Karpas-422 (cell line): ENCODE data around the gene SPAG9. TPM values are rescaled to one million over a fixed set of nuclear protein-coding genes. Genes with fewer than 3 reads are reported as not detected.
"Not testable (repeated sequence)": the region's sequence is repeated elsewhere in the genome, so short reads cannot be mapped to it uniquely, and the experiment has no call there.

Source experiments
- DNase-seq: peaks from one replicate; pipeline ENCODE4 v3.0.0-alpha.2; 2015
- H2AFZ ChIP-seq: fragments of 200-600 bp; sonication (generic); 2 replicates; pipeline ENCODE4 v1.6.1; 2014; ENCODE audit warnings: antibody characterized with exemption, low read length, mixed read lengths
- H3K27ac ChIP-seq: fragments of 200-600 bp; sonication (generic); 2 replicates; pipeline ENCODE4 v1.5.1; 2014; ENCODE audit warnings: mild to moderate bottlenecking, low read length, moderate library complexity
- H3K27me3 ChIP-seq: fragments of 200-600 bp; sonication (generic); 2 replicates; pipeline ENCODE4 v1.6.1; 2014; ENCODE audit warnings: low read length, mixed read lengths
- H3K36me3 ChIP-seq: fragments of 200-600 bp; sonication (generic); 2 replicates; pipeline ENCODE4 v1.6.1; 2014; ENCODE audit warnings: low read length, mixed read lengths; ENCODE audit not compliant: insufficient read depth
- H3K4me1 ChIP-seq: fragments of 200-600 bp; sonication (generic); 2 replicates; pipeline ENCODE4 v1.6.1; 2014; ENCODE audit warnings: mild to moderate bottlenecking, low read length, mixed read lengths
- H3K4me2 ChIP-seq: fragments of 200-600 bp; sonication (generic); 2 replicates; pipeline ENCODE4 v1.6.1; 2014; ENCODE audit warnings: low read length, low read depth, mild to moderate bottlenecking; ENCODE audit not compliant: poor library complexity, severe bottlenecking
- H3K4me3 ChIP-seq: fragments of 200-600 bp; sonication (generic); 2 replicates; pipeline ENCODE4 v1.5.1; 2014; ENCODE audit warnings: mild to moderate bottlenecking, antibody characterized with exemption, low read length, mixed read lengths
- H3K79me2 ChIP-seq: fragments of 200-600 bp; sonication (generic); 2 replicates; pipeline ENCODE4 v1.6.1; 2014; ENCODE audit warnings: mild to moderate bottlenecking, low read length, mixed read lengths
- H3K9ac ChIP-seq: fragments of 200-600 bp; sonication (generic); 2 replicates; pipeline ENCODE4 v1.6.0; 2014; ENCODE audit warnings: low read length
- H3K9me2 ChIP-seq: fragments of 200-600 bp; sonication (generic), shearing (Covaris generic); replicated peaks from 2 replicates; pipeline ENCODE4 v1.6.0; 2014; ENCODE audit warnings: mild to moderate bottlenecking, low read length, moderate library complexity; ENCODE audit not compliant: insufficient read depth
- H3K9me3 ChIP-seq: fragments of 300-700, 200-600 bp; sonication (generic); 2 replicates; pipeline ENCODE4 v1.6.1; 2014; ENCODE audit warnings: low read length, mixed read lengths
- H4K20me1 ChIP-seq: fragments of 200-600 bp; sonication (generic); 2 replicates; pipeline ENCODE4 v1.6.1; 2014; ENCODE audit warnings: mild to moderate bottlenecking, antibody characterized with exemption, low read length, low read depth; ENCODE audit not compliant: insufficient read depth
- total RNA-seq: library from RNA; depleted of rRNA; stranded (reverse); fragments of >200 nt; shearing (Covaris generic); gene quantifications from 2 replicates; pipeline ENCODE4 v1.2.3, GENCODE V29; 2014; ENCODE audit warnings: low replicate concordance

SPAG9 gene
- total RNA-seq, 1 experiment from 2014 or later, result 62.4 TPM

DNA sequence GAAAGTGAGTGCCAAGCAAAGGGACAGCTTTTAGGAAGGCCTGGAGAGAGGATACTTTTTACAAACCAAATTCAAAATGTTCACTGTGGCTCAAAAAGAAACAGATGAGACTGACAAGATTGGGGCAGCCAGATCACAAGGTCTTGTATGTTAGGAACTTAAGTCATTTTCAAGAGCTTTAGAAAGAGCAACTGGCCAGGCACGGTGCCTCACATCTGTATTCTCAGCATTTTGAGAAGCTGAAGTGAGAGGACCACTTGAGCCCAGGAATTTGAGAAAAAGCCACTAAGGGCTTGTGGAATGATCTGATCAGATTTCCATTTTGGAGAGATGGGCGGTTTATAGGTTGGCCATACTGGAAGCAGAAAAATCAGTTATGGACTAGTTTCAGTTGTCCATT is 17.2 kb downstream of the SPAG9 start:
- Histone ChIP-seq H4K20me1 (no peaks in the 10 kb centered on the region), H3K4me1 (no peaks in the 10 kb centered on the region), H3K9me3 (no peaks in the 10 kb centered on the region), H3K36me3 (peaks cover 5% of the 10 kb centered on the region; the same call in 1 of the 2 replicates), H3K27me3 (no peaks in the 10 kb centered on the region), H3K9ac (no peak overlapping the region), H2AFZ (no peak overlapping the region), H3K9me2 (no peaks in the 10 kb centered on the region), H3K4me3 (no peak overlapping the region), H3K27ac (no peak overlapping the region), H3K79me2 (peaks cover 91% of the 10 kb centered on the region), H3K4me2 (no peak overlapping the region)
- no peak for DNase-seq

DNA sequence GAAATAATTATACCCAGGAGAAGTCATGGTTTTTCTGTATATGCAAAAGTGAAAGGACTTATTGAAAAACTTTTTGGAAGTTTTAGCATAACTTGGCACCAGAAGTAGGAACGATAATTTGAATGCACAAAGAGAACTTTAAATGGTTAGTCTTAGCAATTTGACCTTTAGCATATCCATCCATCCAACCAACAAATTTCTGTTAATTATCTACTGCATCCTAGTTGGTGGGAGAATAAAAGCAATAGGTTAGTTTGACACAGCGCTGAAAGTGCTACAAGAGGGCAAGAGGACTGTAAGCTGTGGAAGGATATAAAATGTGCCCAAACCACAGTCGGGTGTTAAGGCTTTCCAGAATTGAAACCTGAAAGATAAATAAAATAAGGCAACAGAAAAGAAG is 17.6 kb downstream of the SPAG9 start:
- H2AFZ ChIP-seq, result no peak overlapping the region
- no peak overlapping the region for H3K4me3 ChIP-seq
- H3K9ac ChIP-seq, result no peak overlapping the region
- H3K27ac ChIP-seq, result no peak overlapping the region
- H3K36me3 ChIP-seq, result peaks cover 5% of the 10 kb centered on the region; the same call in 1 of the 2 replicates
- no peaks in the 10 kb centered on the region for H3K9me3 ChIP-seq
- no peak overlapping the region for H3K4me2 ChIP-seq
- no peaks in the 10 kb centered on the region for H3K27me3 ChIP-seq
- H3K79me2 ChIP-seq, result peaks cover 91% of the 10 kb centered on the region
- no peak for DNase-seq
- H3K4me1 ChIP-seq, result no peaks in the 10 kb centered on the region
- H3K9me2 ChIP-seq, result no peaks in the 10 kb centered on the region
- H4K20me1 ChIP-seq, result no peaks in the 10 kb centered on the region

- Histone ChIP-seq H3K4me1 (peaks cover 12% of the 10 kb centered on the region), H3K36me3 (peaks cover 3% of the 10 kb centered on the region; the same call in 1 of the 2 replicates), H3K9me3 (no peaks in the 10 kb centered on the region), H3K27me3 (no peaks in the 10 kb centered on the region), H4K20me1 (peaks cover 3% of the 10 kb centered on the region; the same call in 1 of the 2 replicates), H3K79me2 (peaks cover 92% of the 10 kb centered on the region), H3K9ac (no peak overlapping the region), H3K4me3 (no peak overlapping the region), H3K27ac (no peak overlapping the region), H3K4me2 (no peak overlapping the region), H2AFZ (no peak overlapping the region), H3K9me2 (no peaks in the 10 kb centered on the region)
- no peak for DNase-seq
Measured at GRCh38 chr17:51097708-51098446, 22.8 kb downstream of the SPAG9 start.

DNA sequence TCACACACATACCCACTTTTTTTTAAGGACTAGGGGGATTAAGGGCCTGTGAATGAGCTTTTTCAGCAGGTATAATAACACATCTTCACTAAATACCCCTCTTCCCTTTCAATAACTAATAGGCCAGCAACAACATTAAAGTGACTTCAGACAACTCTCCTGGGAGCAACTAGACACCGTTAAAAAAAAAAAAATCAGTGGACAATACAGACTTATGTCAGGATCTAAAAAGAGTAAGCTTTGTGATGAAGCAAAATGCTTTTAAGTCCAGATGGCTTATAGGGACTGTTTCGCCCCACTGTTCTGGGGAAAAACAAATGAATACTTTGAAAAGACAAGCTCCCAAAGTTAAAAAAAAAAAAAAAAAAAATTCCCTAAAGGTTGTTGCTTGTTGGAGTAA is 29.0 kb downstream of the SPAG9 start:
- no peaks in the 10 kb centered on the region for H3K9me3 ChIP-seq
- H3K79me2 ChIP-seq, result peaks cover 91% of the 10 kb centered on the region
- H3K4me3 ChIP-seq, result no peak overlapping the region
- H4K20me1 ChIP-seq, result no peaks in the 10 kb centered on the region
- peaks cover 54% of the 10 kb centered on the region for H3K4me1 ChIP-seq
- H3K36me3 ChIP-seq, result no peaks in the 10 kb centered on the region
- H3K27ac ChIP-seq, result peak overlapping the region; percentile 61
- H3K27me3 ChIP-seq, result no peaks in the 10 kb centered on the region
- H2AFZ ChIP-seq, result no peak overlapping the region
- peak; percentile 63 for DNase-seq
- H3K4me2 ChIP-seq, result peak overlapping the region; percentile 52
- no peaks in the 10 kb centered on the region for H3K9me2 ChIP-seq
- H3K9ac ChIP-seq, result no peak overlapping the region; the same call in 1 of the 2 replicates

DNA sequence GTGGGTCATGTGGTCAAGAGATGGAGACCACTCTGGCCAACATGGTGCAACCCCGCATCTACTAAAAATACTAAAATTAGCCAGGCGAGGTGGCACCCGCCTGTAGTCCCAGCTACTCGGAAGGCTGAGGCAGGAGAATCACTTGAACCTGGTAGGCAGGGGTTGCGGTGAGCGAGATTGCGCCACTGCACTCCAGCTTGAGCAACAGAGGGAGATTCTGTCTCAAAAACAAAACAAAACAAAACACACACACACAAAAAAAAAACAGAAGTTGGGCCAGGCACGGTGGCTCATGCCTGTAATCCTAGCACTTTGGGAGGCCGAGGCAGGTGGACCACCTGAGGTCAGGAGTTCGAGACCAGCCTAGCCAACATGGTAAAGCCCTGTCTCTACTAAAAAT is 31.8 kb downstream of the SPAG9 start:
- not testable (repeated sequence) for DNase-seq, H3K27me3 ChIP-seq, H3K36me3 ChIP-seq, H3K9ac ChIP-seq, H3K4me3 ChIP-seq, H3K4me2 ChIP-seq, H2AFZ ChIP-seq, H3K9me2 ChIP-seq, H3K27ac ChIP-seq, H4K20me1 ChIP-seq, H3K9me3 ChIP-seq
- peaks cover 55% of the 10 kb centered on the region for H3K4me1 ChIP-seq
- H3K79me2 ChIP-seq, result peaks cover 97% of the 10 kb centered on the region

- H3K4me3 ChIP-seq, result no peak overlapping the region
- peak overlapping the region; percentile 69 for H3K27ac ChIP-seq
- H3K9me3 ChIP-seq, result no peaks in the 10 kb centered on the region
- DNase-seq, result no peak
- H4K20me1 ChIP-seq, result no peaks in the 10 kb centered on the region
- H3K9ac ChIP-seq, result no peak overlapping the region
- peaks cover 95% of the 10 kb centered on the region for H3K79me2 ChIP-seq
- H3K36me3 ChIP-seq, result no peaks in the 10 kb centered on the region
- H3K9me2 ChIP-seq, result no peaks in the 10 kb centered on the region
- peak overlapping the region; percentile 38 for H3K4me2 ChIP-seq
- H3K27me3 ChIP-seq, result no peaks in the 10 kb centered on the region
- peaks cover 52% of the 10 kb centered on the region for H3K4me1 ChIP-seq
- no peak overlapping the region for H2AFZ ChIP-seq
Measured at GRCh38 chr17:51088287-51088686, 32.4 kb downstream of the SPAG9 start.

DNA sequence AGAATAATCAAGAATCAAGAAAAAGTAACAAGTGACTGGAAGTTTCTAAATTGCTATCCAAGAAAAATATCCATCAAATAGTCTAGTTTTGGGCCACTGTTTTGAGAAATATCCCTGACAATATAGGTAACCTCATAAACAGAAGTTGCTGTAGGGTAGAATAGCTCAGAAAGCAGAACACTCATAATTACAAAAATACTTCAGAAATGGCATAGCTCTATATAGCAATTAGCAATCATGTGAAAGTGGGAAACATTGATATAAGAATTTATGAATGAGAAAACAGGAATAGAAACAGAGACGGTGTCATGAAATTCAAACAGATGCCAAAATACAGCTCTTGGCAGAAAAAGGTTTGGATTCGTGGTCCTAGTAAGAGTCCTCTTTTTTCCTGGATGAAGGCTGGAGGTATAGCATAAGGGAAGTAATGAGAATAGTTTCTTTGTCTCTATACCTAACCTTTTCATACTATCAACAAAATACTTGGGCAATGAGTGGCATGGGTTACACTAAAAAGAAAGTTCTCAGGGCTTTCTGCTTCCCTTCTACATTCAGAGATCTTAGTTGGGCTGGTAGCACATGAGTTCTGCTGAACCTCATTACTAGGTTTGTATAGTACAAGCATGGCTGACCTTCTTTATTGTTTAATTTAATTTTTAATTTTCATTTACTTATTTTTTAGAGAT is 33.5 kb downstream of the SPAG9 start:
- DNase-seq, result no peak
- peak overlapping the region; percentile 69; the same call in 1 of the 2 replicates for H3K27ac ChIP-seq
- H3K4me2 ChIP-seq, result no peak overlapping the region
- no peaks in the 10 kb centered on the region for H4K20me1 ChIP-seq
- no peaks in the 10 kb centered on the region for H3K9me2 ChIP-seq
- no peaks in the 10 kb centered on the region for H3K9me3 ChIP-seq
- no peaks in the 10 kb centered on the region for H3K27me3 ChIP-seq
- peaks cover 45% of the 10 kb centered on the region for H3K4me1 ChIP-seq
- no peak overlapping the region for H3K9ac ChIP-seq
- H3K4me3 ChIP-seq, result no peak overlapping the region
- no peak overlapping the region for H2AFZ ChIP-seq
- H3K79me2 ChIP-seq, result peaks cover 95% of the 10 kb centered on the region
- no peaks in the 10 kb centered on the region for H3K36me3 ChIP-seq

GRCh38 chr17:51085150-51085805 is 35.4 kb downstream of the SPAG9 start:
- H3K27me3 ChIP-seq, result no peaks in the 10 kb centered on the region
- H3K27ac ChIP-seq, result 0 out of 2 replicates have a peak overlapping the region, but pooled peaks have one; percentile 21
- H3K9me3 ChIP-seq, result no peaks in the 10 kb centered on the region
- H3K4me3 ChIP-seq, result no peak overlapping the region
- no peak overlapping the region for H3K9ac ChIP-seq
- H3K4me1 ChIP-seq, result peaks cover 30% of the 10 kb centered on the region
- H3K4me2 ChIP-seq, result no peak overlapping the region
- no peak overlapping the region for H2AFZ ChIP-seq
- no peak for DNase-seq
- H3K9me2 ChIP-seq, result no peaks in the 10 kb centered on the region
- H3K79me2 ChIP-seq, result peaks cover 90% of the 10 kb centered on the region
- H4K20me1 ChIP-seq, result no peaks in the 10 kb centered on the region
- no peaks in the 10 kb centered on the region; the same call in 1 of the 2 replicates for H3K36me3 ChIP-seq
